ENCODE data around the gene HTRA3.

The HTRA3 gene

GRCh38 chr4:8250227-8250626 lies 19.3 kb upstream of the HTRA3 start:
- DNase-seq, result no peak

- no peak for DNase-seq
These were observed 18.9 kb upstream of the HTRA3 start for GRCh38 chr4:8250637-8251036.

DNA sequence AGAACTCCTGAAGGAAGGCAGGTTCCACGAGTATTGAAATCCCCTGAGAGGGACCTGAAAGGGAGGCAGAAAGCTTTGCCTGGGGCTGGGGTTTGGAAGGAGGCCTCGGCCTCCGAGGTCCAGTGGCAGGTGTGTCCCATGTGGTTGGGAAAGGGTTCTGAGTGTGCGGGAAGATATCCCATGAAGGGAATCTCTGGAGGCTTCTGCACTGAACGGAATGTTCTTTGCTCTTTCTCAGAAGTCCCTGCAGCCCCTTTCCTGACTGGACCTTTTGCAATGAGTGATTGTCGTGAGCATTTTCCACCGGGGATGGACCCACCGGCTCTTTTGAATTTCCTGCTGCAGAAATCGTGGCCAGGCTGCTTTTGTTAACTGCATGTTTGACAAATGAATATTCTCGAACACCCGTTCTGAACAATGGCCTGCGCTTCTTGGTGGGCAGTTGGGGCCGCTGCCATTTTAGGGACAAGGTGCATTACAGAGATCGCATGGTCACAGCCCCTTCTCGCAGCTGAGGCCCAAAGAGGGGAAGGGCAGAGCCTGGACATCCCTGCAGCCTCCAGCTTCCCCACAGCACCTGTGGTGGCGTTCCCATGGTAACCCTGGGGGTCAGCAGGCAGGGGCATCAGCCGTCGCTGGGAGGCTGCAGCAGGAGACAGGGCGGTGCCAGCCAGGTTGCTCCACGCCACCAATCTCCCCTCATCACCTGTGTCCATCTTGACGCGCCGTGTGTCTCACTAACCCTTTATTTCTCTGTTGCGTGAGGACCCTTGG lies 18.3 kb upstream of the HTRA3 start:
- DNase-seq, result no peak

- DNase-seq, result no peak
These were observed 17.0 kb upstream of the HTRA3 start for GRCh38 chr4:8252301-8253173.

- no peak for DNase-seq
These were observed 15.5 kb upstream of the HTRA3 start for GRCh38 chr4:8254076-8254475.

GRCh38 chr4:8255698-8256441 lies 13.7 kb upstream of the HTRA3 start:
- DNase-seq, result no peak

DNA sequence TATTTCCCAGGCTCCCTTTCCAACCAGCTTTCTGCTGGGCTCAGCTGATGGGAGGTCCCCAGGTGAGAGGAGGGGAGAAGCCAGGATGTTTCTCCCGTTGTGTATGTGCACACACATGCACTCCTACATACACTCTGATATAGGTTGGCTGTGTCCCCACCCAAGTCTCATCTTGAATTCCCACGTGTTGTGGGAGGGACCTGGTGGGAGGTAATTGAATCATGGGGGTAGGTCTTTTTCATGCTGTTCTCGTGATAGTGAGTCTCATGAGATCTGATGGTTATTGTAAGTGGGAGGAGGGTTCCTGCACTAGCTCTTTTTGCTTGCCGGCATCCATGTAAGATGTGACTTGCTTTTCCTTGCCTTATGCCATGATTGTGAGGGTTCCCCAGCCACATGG lies 11.7 kb upstream of the HTRA3 start:
- no peak for DNase-seq

GRCh38 chr4:8258552-8259212 lies 10.9 kb upstream of the HTRA3 start:
- no peak for DNase-seq

- DNase-seq, result no peak
These were observed 9.7 kb upstream of the HTRA3 start for GRCh38 chr4:8259743-8260430.

- DNase-seq, result no peak
These were observed 8.9 kb upstream of the HTRA3 start for GRCh38 chr4:8260656-8261111.

- DNase-seq, result no peak
These were observed 7.6 kb upstream of the HTRA3 start for GRCh38 chr4:8261851-8262535.

DNA sequence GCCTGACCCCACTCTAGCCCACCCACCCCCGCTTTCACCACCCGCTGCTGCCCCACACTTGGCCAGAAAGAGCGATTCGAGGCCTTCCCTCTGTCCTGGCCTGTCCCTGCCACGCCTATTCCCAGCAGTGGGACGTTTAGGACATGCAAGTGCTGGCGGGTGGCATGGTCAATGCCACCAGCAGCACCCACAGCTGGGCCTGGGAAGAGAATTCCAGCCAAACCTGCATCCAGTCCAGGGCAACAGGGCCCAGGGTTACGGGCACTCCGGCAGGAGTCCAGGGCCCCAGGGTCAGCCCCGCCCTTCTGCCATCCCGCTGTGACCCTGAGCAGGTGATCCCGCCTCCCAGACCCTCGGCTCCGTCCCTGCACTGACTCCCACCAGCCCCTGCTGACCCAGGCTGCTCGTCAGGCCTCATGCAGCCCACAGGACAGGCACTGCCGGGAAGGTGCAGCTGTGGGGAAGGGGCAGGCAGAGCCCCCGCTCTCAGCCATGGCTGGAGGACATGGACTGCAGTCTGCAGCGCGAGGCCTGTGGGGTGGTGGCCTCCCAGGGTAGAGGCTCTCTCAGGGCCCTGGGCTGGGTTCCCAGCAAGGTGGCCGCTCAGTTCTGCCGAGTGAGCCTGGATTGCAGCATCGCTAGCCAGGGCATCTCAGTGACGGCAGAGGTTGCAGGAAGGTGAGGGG lies 6.8 kb upstream of the HTRA3 start:
- DNase-seq, result no peak

- no peak for DNase-seq
These were observed 6.2 kb upstream of the HTRA3 start for GRCh38 chr4:8263397-8263796.

DNA sequence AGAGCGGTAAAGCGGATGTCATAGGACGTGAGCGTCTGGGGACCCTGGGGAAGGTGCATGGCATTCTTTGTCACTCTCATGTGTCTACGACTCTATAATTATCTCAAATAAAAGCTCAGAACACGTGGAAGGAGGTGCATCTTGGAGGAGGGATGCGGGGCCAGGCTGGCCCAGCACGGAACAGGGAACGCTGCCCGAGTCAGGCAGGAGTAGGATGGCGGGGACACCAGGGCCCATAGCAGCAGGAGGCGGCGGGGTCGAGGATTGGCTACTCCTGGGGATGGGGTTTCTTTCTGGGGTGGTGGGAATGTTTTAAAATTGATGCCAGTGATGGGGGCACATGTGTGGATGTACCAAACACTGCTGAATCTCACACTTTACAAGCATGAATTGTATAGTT lies 5.4 kb upstream of the HTRA3 start:
- no peak for DNase-seq

DNA sequence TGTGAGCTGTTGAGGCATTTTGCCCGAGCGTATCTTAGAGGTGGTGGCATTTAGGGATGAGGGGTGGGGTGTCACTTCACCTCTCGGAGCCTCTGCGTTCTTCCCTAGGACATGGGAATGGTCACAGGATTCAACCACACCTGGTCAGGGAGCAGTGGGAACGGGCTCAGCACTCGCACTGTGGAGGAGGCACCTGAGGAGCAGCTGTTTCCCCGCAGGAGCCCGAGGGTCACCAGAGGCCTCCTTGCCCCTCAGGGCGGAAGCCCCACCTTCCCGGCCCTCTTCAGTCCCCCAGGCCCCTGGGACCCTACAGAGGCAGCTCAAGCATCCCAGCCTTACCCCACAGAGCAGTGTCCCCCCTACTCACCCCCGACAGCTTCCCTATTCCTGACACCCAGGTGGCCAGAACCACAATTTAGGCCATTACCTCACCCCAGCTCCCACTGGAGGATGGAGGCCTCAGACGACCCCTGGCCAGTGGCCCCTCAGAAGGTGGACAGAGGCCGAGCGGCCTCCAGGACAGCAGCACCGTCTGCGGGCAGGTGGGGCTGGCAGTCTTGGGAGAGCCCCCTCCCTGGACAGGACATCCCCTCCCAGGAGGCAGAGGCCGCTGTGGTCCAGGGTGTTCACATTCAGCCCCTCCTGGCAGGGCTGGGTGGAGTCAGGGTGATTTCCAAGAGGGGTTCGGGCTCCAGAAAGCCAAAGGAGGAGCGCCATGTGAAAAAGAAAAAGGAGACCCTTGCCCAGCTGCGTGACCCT lies 4.2 kb upstream of the HTRA3 start:
- no peak for DNase-seq

GRCh38 chr4:8266088-8266487 lies 3.5 kb upstream of the HTRA3 start:
- DNase-seq, result no peak

- DNase-seq, result no peak
These were observed 3.0 kb upstream of the HTRA3 start for GRCh38 chr4:8266508-8266907.

- no peak for DNase-seq
These were observed 2.5 kb upstream of the HTRA3 start for GRCh38 chr4:8267077-8267476.

GRCh38 chr4:8268211-8268610 lies 1.3 kb upstream of the HTRA3 start:
- no peak for DNase-seq

DNA sequence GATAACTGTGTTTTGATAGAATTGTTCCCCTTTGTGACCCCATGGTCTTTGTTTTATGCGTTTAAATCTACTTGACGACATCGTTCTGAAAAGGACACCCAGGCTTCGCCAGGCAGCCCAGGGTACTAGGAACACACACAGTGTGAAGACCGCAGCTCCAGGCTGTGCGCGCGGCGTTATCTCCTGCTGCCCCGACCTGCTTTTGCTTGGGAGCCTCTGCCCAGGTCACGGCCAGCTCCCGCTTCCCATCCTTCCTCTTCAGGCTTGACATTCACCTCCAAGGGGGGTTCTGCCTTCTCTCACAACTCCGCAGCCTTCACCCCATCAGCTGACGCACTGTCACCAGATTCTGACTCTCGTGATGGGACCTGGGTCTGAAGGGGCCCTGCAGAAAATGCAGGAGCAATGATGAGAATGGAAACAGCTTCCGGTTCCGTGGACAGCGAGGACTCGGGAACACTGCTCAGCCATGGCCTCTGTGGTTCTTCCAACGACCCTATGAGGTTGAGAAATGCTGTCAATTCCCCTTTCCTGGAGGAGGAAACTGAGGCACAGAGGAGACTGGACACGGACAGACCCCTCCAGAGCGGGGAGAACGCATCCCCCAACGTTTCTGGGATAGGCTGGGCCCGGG lies 536 bp upstream of the HTRA3 start:
- DNase-seq, result no peak

All from kidney glomerular epithelial cell (primary cell).